ENCODE measurements around the gene SUSD3.

Gene SUSD3

GRCh38 chr9:93079371-93079770, 20.9 kb downstream of the SUSD3 start:
- DNase-seq (ENCODE audit: low spot score), result no peak
- TF ChIP-seq CTCF (IDR thresholded peaks at IDR 0.05; ENCODE audit: extremely low read depth, missing control alignments), result no peak

GRCh38 chr9:93080406-93080805, 21.9 kb downstream of the SUSD3 start:
- DNase-seq (ENCODE audit: low spot score), result no peak
- TF ChIP-seq CTCF (IDR thresholded peaks at IDR 0.05; ENCODE audit: extremely low read depth, missing control alignments), result no peak

- DNase-seq (ENCODE audit: low spot score), result no peak
- TF ChIP-seq CTCF (IDR thresholded peaks at IDR 0.05; ENCODE audit: extremely low read depth, missing control alignments), result no peak
These were observed 22.6 kb downstream of the SUSD3 start for GRCh38 chr9:93081081-93081529.

- DNase-seq (ENCODE audit: low spot score), result no peak
- TF ChIP-seq CTCF (IDR thresholded peaks at IDR 0.05; ENCODE audit: extremely low read depth, missing control alignments), result no peak
These were observed 23.4 kb downstream of the SUSD3 start for GRCh38 chr9:93081931-93082330.

DNA sequence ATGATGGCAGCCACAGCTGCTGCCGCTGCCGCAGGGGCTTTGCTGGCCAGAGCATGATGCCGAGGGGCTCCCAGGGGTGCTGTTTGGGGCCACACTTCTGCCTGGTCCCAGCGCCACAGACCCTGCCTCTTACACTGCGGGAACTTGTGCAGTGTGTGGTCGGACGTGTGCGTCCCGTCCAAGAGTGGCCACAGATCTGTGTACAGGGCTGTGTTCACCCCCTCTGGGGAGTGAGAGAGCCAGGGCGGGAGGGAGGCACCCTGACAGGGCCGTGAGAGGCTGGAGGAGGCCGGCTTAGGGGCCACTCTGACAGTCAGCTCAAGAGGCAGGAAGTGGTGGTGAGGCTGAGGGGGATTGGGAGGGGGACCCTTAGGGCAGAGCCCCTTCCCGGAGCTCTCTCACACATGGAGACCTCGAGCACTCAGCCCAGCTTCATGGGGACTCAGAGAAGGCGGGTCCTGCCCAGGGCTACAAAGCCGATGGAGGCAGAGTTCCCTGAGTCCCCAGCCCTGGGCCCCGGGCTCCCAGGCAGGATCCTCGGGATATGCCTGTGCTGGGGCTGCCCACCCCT, 24.4 kb downstream of the SUSD3 start:
- TF ChIP-seq CTCF (IDR thresholded peaks at IDR 0.05; ENCODE audit: extremely low read depth, missing control alignments), result no peak

GRCh38 chr9:93083592-93084470, 25.3 kb downstream of the SUSD3 start:
- DNase-seq (ENCODE audit: low spot score), result no peak
- TF ChIP-seq CTCF (IDR thresholded peaks at IDR 0.05; ENCODE audit: extremely low read depth, missing control alignments), result no peak

More for the DNA sequence above, 24.4 kb downstream of the SUSD3 start:
- no peak for DNase-seq (ENCODE audit: low spot score)

DNA sequence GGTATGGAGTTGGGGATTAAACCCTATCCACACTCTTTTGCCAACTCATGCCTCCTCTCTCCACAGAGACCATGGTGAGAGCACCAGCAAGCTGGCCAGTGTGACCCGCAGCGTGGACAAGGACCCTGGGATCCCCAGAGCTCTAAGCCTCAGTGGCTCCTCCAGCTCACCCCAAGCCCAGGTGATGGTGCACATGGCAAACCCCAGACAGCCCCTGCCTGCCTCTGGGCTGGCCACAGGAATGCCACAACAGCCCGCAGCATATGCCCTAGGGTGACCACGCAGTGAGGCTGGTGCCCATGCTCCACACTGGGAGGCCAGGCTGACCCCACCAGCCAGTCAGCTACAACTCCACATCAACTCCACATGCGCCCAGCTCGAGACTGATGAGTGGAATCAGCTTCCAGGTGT, 26.0 kb downstream of the SUSD3 start:
- DNase-seq (ENCODE audit: low spot score), result no peak

More for the DNA sequence above, 26.0 kb downstream of the SUSD3 start:
- no peak for TF ChIP-seq CTCF (IDR thresholded peaks at IDR 0.05; ENCODE audit: extremely low read depth, missing control alignments)
